OCI-LY3 (cell line): ENCODE data around the gene DOCK6.

Source experiments
- H2AFZ ChIP-seq: fragments of 200-600, 300-600 bp; shearing (Covaris generic); 2 replicates; pipeline ENCODE4 v1.6.0; 2014; ENCODE audit warnings: antibody characterized with exemption, low read depth, low read length
- H3K27ac ChIP-seq: fragments of 200-600, 300-600 bp; sonication (generic); 2 replicates; pipeline ENCODE4 v1.5.1; 2014; ENCODE audit warnings: mild to moderate bottlenecking, low read length, moderate library complexity, mixed read lengths
- H3K27me3 ChIP-seq: fragments of 200-600, 300-600 bp; sonication (generic); 2 replicates; pipeline ENCODE4 v1.6.1; 2014; ENCODE audit warnings: low read depth, low read length, mixed read lengths
- H3K36me3 ChIP-seq: fragments of 200-600, 300-600 bp; sonication (generic); replicated peaks from 2 replicates; pipeline ENCODE3; 2014; ENCODE audit warnings: low read depth, low read length, mixed read lengths
- H3K4me1 ChIP-seq: fragments of 300-600, 200-600 bp; sonication (generic); 2 replicates; pipeline ENCODE4 v1.6.1; 2014; ENCODE audit warnings: low read length, mixed read lengths
- H3K4me2 ChIP-seq: fragments of 200-600, 300-600 bp; sonication (generic); 2 replicates; pipeline ENCODE4 v1.6.1; 2014; ENCODE audit warnings: low read length, mixed read lengths
- H3K4me3 ChIP-seq: fragments of 300-600, 200-600 bp; sonication (generic); 2 replicates; pipeline ENCODE4 v1.5.1; 2014; ENCODE audit warnings: antibody characterized with exemption, mild to moderate bottlenecking, low read length, moderate library complexity
- H3K79me2 ChIP-seq: fragments of 300-600, 200-600 bp; shearing (Covaris generic); 2 replicates; pipeline ENCODE4 v1.6.1; 2014; ENCODE audit warnings: mild to moderate bottlenecking, low read length, mixed read lengths
- H3K9ac ChIP-seq: fragments of 300-600, 200-600 bp; shearing (Covaris generic); 2 replicates; pipeline ENCODE4 v1.6.0; 2014; ENCODE audit warnings: mild to moderate bottlenecking, low read length, moderate library complexity
- H3K9me3 ChIP-seq: fragments of 200-600, 300-600 bp; shearing (Covaris generic); 2 replicates; pipeline ENCODE4 v1.6.1; 2014; ENCODE audit warnings: low read length, mixed read lengths; ENCODE audit not compliant: insufficient read depth
- H4K20me1 ChIP-seq: fragments of 200-600, 300-600 bp; sonication (generic); 2 replicates; pipeline ENCODE4 v1.6.1; 2016; ENCODE audit warnings: low read length, mixed read lengths; ENCODE audit not compliant: insufficient read depth
- CTCF ChIP-seq: fragments of 200-600, 300-600 bp; sonication (generic); IDR thresholded peaks from 2 replicates; pipeline ENCODE4 v1.5.1; 2014; ENCODE audit warnings: antibody characterized with exemption, low read length, low read depth
- EZH2phosphoT487 ChIP-seq: fragments of 200-600 bp; shearing (Covaris generic); IDR thresholded peaks from 2 replicates; pipeline ENCODE4 v1.6.1; 2018; ENCODE audit warnings: antibody characterized with exemption, mixed run types, low read depth

Gene DOCK6

GRCh38 chr19:11267316-11268085, 5.2 kb upstream of the DOCK6 start:
- TF ChIP-seq CTCF, result no peak
- no peak for TF ChIP-seq EZH2phosphoT487
- Histone ChIP-seq H3K27me3 (0 out of 2 replicates have a peak, but pooled peaks cover 9% of the 10 kb centered on the region), H3K9ac (no peak overlapping the region), H3K4me1 (peaks cover 3% of the 10 kb centered on the region; the same call in 1 of the 2 replicates), H4K20me1 (no peaks in the 10 kb centered on the region), H3K4me3 (no peak overlapping the region), H3K79me2 (no peaks in the 10 kb centered on the region), H3K27ac (no peak overlapping the region), H3K9me3 (no peaks in the 10 kb centered on the region), H3K4me2 (no peak overlapping the region), H2AFZ (no peak overlapping the region), H3K36me3 (no peaks in the 10 kb centered on the region)

- Histone ChIP-seq H3K4me1 (peaks cover 8% of the 10 kb centered on the region; the same call in 1 of the 2 replicates), H2AFZ (no peak overlapping the region), H3K36me3 (no peaks in the 10 kb centered on the region), H3K9ac (no peak overlapping the region), H3K27ac (no peak overlapping the region), H3K79me2 (no peaks in the 10 kb centered on the region), H3K4me3 (no peak overlapping the region), H3K4me2 (no peak overlapping the region), H3K27me3 (peaks cover 12% of the 10 kb centered on the region; the same call in 1 of the 2 replicates), H3K9me3 (no peaks in the 10 kb centered on the region), H4K20me1 (no peaks in the 10 kb centered on the region)
- TF ChIP-seq CTCF (no peak), EZH2phosphoT487 (no peak)
Observed at GRCh38 chr19:11265785-11266236, 3.5 kb upstream of the DOCK6 start.

GRCh38 chr19:11265177-11265784, 3.0 kb upstream of the DOCK6 start:
- no peak overlapping the region for H3K9ac ChIP-seq
- peaks cover 12% of the 10 kb centered on the region; the same call in 1 of the 2 replicates for H3K27me3 ChIP-seq
- no peaks in the 10 kb centered on the region for H3K9me3 ChIP-seq
- no peak overlapping the region for H3K4me3 ChIP-seq
- no peak overlapping the region for H2AFZ ChIP-seq
- peaks cover 8% of the 10 kb centered on the region; the same call in 1 of the 2 replicates for H3K4me1 ChIP-seq
- H3K36me3 ChIP-seq, result no peaks in the 10 kb centered on the region
- H3K79me2 ChIP-seq, result no peaks in the 10 kb centered on the region
- TF ChIP-seq EZH2phosphoT487 (no peak), CTCF (no peak)
- no peak overlapping the region for H3K27ac ChIP-seq
- no peaks in the 10 kb centered on the region for H4K20me1 ChIP-seq
- H3K4me2 ChIP-seq, result no peak overlapping the region

- Histone ChIP-seq H3K27ac (no peak overlapping the region), H3K9me3 (no peaks in the 10 kb centered on the region), H3K4me2 (no peak overlapping the region), H3K27me3 (peaks cover 12% of the 10 kb centered on the region; the same call in 1 of the 2 replicates), H3K9ac (no peak overlapping the region), H2AFZ (no peak overlapping the region), H3K4me1 (peaks cover 8% of the 10 kb centered on the region; the same call in 1 of the 2 replicates), H3K36me3 (no peaks in the 10 kb centered on the region), H3K4me3 (no peak overlapping the region), H3K79me2 (no peaks in the 10 kb centered on the region), H4K20me1 (no peaks in the 10 kb centered on the region)
- TF ChIP-seq EZH2phosphoT487, result no peak
- TF ChIP-seq CTCF, result no peak
Observed at GRCh38 chr19:11264452-11265176, 2.3 kb upstream of the DOCK6 start.
